Colonic mucosa (tissue), 4 donors: ENCODE data around the gene ACOT4. TPM values are rescaled to one million over a fixed set of nuclear protein-coding genes. Genes with fewer than 3 reads are reported as not detected.

ENCODE experiments used
- DNase-seq: peaks from one replicate; pipeline ENCODE4 v3.0.0-alpha.2; 2020
- H3K27ac ChIP-seq: fragments of 200-600 bp; one replicate; pipeline ENCODE4 v1.8.0; 2021
- H3K27me3 ChIP-seq: fragments of 200-600 bp; one replicate; pipeline ENCODE4 v1.8.0; 2021
- H3K36me3 ChIP-seq: fragments of 200-600 bp; one replicate; pipeline ENCODE4 v1.8.0; 2021
- H3K4me1 ChIP-seq: fragments of 200-600 bp; one replicate; pipeline ENCODE4 v1.8.0; 2021; ENCODE audit warnings: mild to moderate bottlenecking
- H3K4me3 ChIP-seq: fragments of 200-600 bp; one replicate; pipeline ENCODE4 v1.8.0; 2021
- H3K9ac ChIP-seq, 2 donors: one replicate each; pipeline ENCODE4 v1.7.0; 2013; ENCODE audit warnings: control low read depth in 2 of 2, low read depth in 2 of 2, low read length in 2 of 2
- H3K9me3 ChIP-seq: fragments of 200-600 bp; one replicate; pipeline ENCODE4 v1.8.0; 2021
- intact Hi-C: fragments of 100-400 bp; cut with DNase I; formaldehyde crosslinking; loops from one replicate; pipeline ENCODE4 v1.14.1; 2022
- total RNA-seq, 2 donors: library from RNA; stranded (reverse); fragmentation: NEBNext Ultra II Directional in 1 of 2; extraction: Animal tissue kit (Norgen Biotek cat#: 25700) in 1 of 2; gene quantifications; one replicate each; pipeline ENCODE4 v1.2.1, GENCODE V29; 2021
- TF ChIP-seq, protein P1 (sequence below): fragments of 200-600 bp; IDR thresholded peaks from one replicate; pipeline ENCODE4 v1.8.0; 2022; ENCODE audit warnings: antibody characterized with exemption, mild to moderate bottlenecking
- donor health status: healthy.
- donor health status: DM: no; HTN: no; CAD: no.
- donor health status: DM: no; HTN: no; CAD: no.

ACOT4 gene
- total RNA-seq, 2 donors from 2014 or later: 2.9 to 3.3 TPM

DNA sequence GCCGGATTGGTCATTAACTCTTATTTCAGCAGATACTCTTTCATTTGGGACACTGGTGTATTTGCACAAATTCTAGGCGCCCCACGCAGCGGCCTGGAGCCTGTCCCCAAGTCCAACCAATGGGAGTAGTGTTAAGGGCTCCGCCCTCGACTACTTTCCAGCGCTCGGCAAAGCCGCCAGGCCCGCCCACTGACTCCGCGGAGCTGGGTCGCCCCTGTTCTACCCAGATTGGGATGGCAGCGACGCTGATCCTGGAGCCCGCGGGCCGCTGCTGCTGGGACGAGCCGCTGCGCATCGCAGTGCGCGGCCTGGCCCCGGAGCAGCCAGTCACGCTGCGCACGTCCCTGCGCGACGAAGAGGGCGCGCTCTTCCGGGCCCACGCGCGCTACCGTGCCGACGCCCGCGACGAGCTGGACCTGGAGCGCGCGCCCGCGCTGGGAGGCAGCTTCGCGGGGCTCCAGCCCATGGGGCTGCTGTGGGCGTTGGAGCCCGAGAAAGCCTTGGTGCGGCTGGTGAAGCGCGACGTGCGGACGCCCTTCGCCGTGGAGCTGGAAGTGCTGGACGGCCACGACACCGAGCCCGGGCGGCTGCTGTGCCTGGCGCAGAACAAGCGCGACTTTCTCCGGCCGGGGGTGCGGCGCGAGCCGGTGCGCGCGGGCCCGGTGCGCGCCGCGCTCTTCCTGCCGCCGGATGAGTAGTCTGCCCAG, 20.8 kb downstream of the ACOT4 start, which contains the start of gene ACOT6:
Gene ACOT6 (plus strand): TSS at position 179 of the 707 bp plus-strand sequence. CDS start 55 bp downstream, at position 234.
- DNase-seq: peak; percentile 81
- intact Hi-C loops: no loop called here
- Histone ChIP-seq H3K9ac (peak within 1 kb of the TSS; percentile 48 to 54), H3K4me1 (no peaks in the 10 kb centered on the region), H3K27me3 (no peaks in the 10 kb centered on the region), H3K9me3 (no peaks in the 10 kb centered on the region), H3K4me3 (peak within 1 kb of the TSS; percentile 63), H3K36me3 (no peaks in the 10 kb centered on the region), H3K27ac (peak within 1 kb of the TSS; percentile 56)
- TF ChIP-seq, protein P1, sequence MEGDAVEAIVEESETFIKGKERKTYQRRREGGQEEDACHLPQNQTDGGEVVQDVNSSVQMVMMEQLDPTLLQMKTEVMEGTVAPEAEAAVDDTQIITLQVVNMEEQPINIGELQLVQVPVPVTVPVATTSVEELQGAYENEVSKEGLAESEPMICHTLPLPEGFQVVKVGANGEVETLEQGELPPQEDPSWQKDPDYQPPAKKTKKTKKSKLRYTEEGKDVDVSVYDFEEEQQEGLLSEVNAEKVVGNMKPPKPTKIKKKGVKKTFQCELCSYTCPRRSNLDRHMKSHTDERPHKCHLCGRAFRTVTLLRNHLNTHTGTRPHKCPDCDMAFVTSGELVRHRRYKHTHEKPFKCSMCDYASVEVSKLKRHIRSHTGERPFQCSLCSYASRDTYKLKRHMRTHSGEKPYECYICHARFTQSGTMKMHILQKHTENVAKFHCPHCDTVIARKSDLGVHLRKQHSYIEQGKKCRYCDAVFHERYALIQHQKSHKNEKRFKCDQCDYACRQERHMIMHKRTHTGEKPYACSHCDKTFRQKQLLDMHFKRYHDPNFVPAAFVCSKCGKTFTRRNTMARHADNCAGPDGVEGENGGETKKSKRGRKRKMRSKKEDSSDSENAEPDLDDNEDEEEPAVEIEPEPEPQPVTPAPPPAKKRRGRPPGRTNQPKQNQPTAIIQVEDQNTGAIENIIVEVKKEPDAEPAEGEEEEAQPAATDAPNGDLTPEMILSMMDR: no peak

- peak; percentile 36 for DNase-seq
- intact Hi-C loops: no loop called here
- Histone ChIP-seq H3K4me1 (no peaks in the 10 kb centered on the region), H3K9me3 (no peaks in the 10 kb centered on the region), H3K36me3 (no peaks in the 10 kb centered on the region), H3K9ac (peak overlapping the region in 1 of 2 donors; percentile 54), H3K27ac (peak overlapping the region; percentile 56), H3K4me3 (peak overlapping the region; percentile 63), H3K27me3 (no peaks in the 10 kb centered on the region)
- TF ChIP-seq, protein P1: no peak
These were observed 21.3 kb downstream of the ACOT4 start for GRCh38 chr14:73613046-73613383.

GRCh38 chr14:73613419-73613963, 21.8 kb downstream of the ACOT4 start:
- Histone ChIP-seq H3K4me1 (no peaks in the 10 kb centered on the region), H3K9me3 (no peaks in the 10 kb centered on the region), H3K36me3 (no peaks in the 10 kb centered on the region), H3K27ac (no peak overlapping the region), H3K27me3 (no peaks in the 10 kb centered on the region), H3K9ac (peak overlapping the region in 1 of 2 donors; percentile 54), H3K4me3 (peak overlapping the region; percentile 63)
- no peak for DNase-seq
- intact Hi-C loops: no loop called here
- TF ChIP-seq, protein P1: no peak

- no peak overlapping the region for H3K4me3 ChIP-seq
- H3K36me3 ChIP-seq: no peaks in the 10 kb centered on the region
- DNase-seq: no peak
- no peaks in the 10 kb centered on the region for H3K9me3 ChIP-seq
- H3K9ac ChIP-seq: no peak overlapping the region
- H3K4me1 ChIP-seq: no peaks in the 10 kb centered on the region
- TF ChIP-seq, protein P1: no peak
- intact Hi-C loops: no loop called here
- no peak overlapping the region for H3K27ac ChIP-seq
- H3K27me3 ChIP-seq: no peaks in the 10 kb centered on the region
These were observed 25.2 kb downstream of the ACOT4 start for GRCh38 chr14:73616831-73617230.

GRCh38 chr14:73619524-73619923, 27.9 kb downstream of the ACOT4 start:
- Histone ChIP-seq H3K9ac (no peak overlapping the region), H3K4me1 (no peaks in the 10 kb centered on the region), H3K27me3 (no peaks in the 10 kb centered on the region), H3K4me3 (no peak overlapping the region), H3K27ac (no peak overlapping the region), H3K9me3 (no peaks in the 10 kb centered on the region), H3K36me3 (no peaks in the 10 kb centered on the region)
- no peak for DNase-seq
- intact Hi-C loops: no loop called here
- TF ChIP-seq, protein P1: no peak
